ENCODE measurements around the gene ZNF488.

Gene ZNF488

DNA sequence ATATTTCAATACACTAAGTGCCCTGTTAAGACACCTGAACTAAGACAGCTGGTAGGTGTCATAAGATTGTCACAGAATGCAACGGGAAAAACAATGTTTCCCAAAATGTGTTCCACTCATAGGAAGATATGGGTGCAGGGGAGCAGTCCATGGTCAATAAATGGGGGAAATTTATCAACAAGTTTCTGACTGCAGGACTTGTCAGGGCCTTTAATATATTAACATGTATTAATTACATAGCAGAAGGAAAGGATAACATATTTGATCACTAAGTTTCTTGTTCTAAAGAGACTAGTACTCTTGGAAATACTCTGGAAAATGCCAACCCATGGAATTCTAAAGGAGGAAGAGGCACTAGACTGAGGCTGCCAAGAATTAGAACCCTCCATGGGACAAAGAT lies 29.2 kb downstream of the ZNF488 start:
- H3K4me2 ChIP-seq, result no peak overlapping the region
- no peaks in the 10 kb centered on the region for H3K79me2 ChIP-seq (ENCODE audit: insufficient read depth, low read depth)
- H3K4me1 ChIP-seq (ENCODE audit: low read depth, poor library complexity, severe bottlenecking), result no peaks in the 10 kb centered on the region
- TF ChIP-seq, protein P1, sequence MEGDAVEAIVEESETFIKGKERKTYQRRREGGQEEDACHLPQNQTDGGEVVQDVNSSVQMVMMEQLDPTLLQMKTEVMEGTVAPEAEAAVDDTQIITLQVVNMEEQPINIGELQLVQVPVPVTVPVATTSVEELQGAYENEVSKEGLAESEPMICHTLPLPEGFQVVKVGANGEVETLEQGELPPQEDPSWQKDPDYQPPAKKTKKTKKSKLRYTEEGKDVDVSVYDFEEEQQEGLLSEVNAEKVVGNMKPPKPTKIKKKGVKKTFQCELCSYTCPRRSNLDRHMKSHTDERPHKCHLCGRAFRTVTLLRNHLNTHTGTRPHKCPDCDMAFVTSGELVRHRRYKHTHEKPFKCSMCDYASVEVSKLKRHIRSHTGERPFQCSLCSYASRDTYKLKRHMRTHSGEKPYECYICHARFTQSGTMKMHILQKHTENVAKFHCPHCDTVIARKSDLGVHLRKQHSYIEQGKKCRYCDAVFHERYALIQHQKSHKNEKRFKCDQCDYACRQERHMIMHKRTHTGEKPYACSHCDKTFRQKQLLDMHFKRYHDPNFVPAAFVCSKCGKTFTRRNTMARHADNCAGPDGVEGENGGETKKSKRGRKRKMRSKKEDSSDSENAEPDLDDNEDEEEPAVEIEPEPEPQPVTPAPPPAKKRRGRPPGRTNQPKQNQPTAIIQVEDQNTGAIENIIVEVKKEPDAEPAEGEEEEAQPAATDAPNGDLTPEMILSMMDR (conservative IDR thresholded peaks at IDR 0.05; ENCODE audit: low read depth, low read length), result no peak
- H3K27me3 ChIP-seq (ENCODE audit: insufficient read depth, low read depth), result no peaks in the 10 kb centered on the region
- H3K36me3 ChIP-seq (ENCODE audit: insufficient read depth), result no peaks in the 10 kb centered on the region
- no peak overlapping the region for H3K9ac ChIP-seq
- H3K4me3 ChIP-seq (IDR thresholded peaks at IDR 0.05; ENCODE audit: insufficient read depth, low read depth, low read length), result no peak overlapping the region
- H3K27ac ChIP-seq, result no peak overlapping the region
- no peak overlapping the region for H2AFZ ChIP-seq (ENCODE audit: low read depth)
- no peaks in the 10 kb centered on the region for H4K20me1 ChIP-seq (ENCODE audit: insufficient read depth)

- no peak overlapping the region for H3K9ac ChIP-seq
Measured at GRCh38 chr10:47354165-47354564, 29.9 kb downstream of the ZNF488 start.

GRCh38 chr10:47353351-47353750 lies 30.7 kb downstream of the ZNF488 start:
- H3K36me3 ChIP-seq (ENCODE audit: insufficient read depth), result no peaks in the 10 kb centered on the region
- H3K4me1 ChIP-seq (ENCODE audit: low read depth, poor library complexity, severe bottlenecking), result no peaks in the 10 kb centered on the region
- no peak overlapping the region for H3K4me3 ChIP-seq (IDR thresholded peaks at IDR 0.05; ENCODE audit: insufficient read depth, low read depth, low read length)
- no peaks in the 10 kb centered on the region for H4K20me1 ChIP-seq (ENCODE audit: insufficient read depth)
- H3K27ac ChIP-seq, result no peak overlapping the region
- H2AFZ ChIP-seq (ENCODE audit: low read depth), result no peak overlapping the region
- H3K4me2 ChIP-seq, result no peak overlapping the region
- H3K79me2 ChIP-seq (ENCODE audit: insufficient read depth, low read depth), result no peaks in the 10 kb centered on the region
- no peak overlapping the region for H3K9ac ChIP-seq
- no peaks in the 10 kb centered on the region for H3K27me3 ChIP-seq (ENCODE audit: insufficient read depth, low read depth)
- TF ChIP-seq, protein P1 (conservative IDR thresholded peaks at IDR 0.05; ENCODE audit: low read depth, low read length), result no peak

More at GRCh38 chr10:47354165-47354564, 29.9 kb downstream of the ZNF488 start:
- Histone ChIP-seq H3K27ac (no peak overlapping the region), H2AFZ (ENCODE audit: low read depth) (no peak overlapping the region), H4K20me1 (ENCODE audit: insufficient read depth) (no peaks in the 10 kb centered on the region), H3K27me3 (ENCODE audit: insufficient read depth, low read depth) (no peaks in the 10 kb centered on the region), H3K4me2 (no peak overlapping the region), H3K4me1 (ENCODE audit: low read depth, poor library complexity, severe bottlenecking) (no peaks in the 10 kb centered on the region), H3K4me3 (IDR thresholded peaks at IDR 0.05; ENCODE audit: insufficient read depth, low read depth, low read length) (no peak overlapping the region), H3K36me3 (ENCODE audit: insufficient read depth) (no peaks in the 10 kb centered on the region), H3K79me2 (ENCODE audit: insufficient read depth, low read depth) (no peaks in the 10 kb centered on the region)
- TF ChIP-seq, protein P1 (conservative IDR thresholded peaks at IDR 0.05; ENCODE audit: low read depth, low read length), result no peak

GRCh38 chr10:47351899-47352815 lies 31.9 kb downstream of the ZNF488 start:
- Histone ChIP-seq H3K79me2 (ENCODE audit: insufficient read depth, low read depth) (no peaks in the 10 kb centered on the region), H2AFZ (ENCODE audit: low read depth) (no peak overlapping the region), H3K4me2 (no peak overlapping the region), H3K4me3 (IDR thresholded peaks at IDR 0.05; ENCODE audit: insufficient read depth, low read depth, low read length) (no peak overlapping the region), H3K27ac (no peak overlapping the region), H3K4me1 (ENCODE audit: low read depth, poor library complexity, severe bottlenecking) (no peaks in the 10 kb centered on the region), H3K36me3 (ENCODE audit: insufficient read depth) (no peaks in the 10 kb centered on the region), H4K20me1 (ENCODE audit: insufficient read depth) (no peaks in the 10 kb centered on the region), H3K27me3 (ENCODE audit: insufficient read depth, low read depth) (no peaks in the 10 kb centered on the region), H3K9ac (no peak overlapping the region)
- TF ChIP-seq, protein P1 (conservative IDR thresholded peaks at IDR 0.05; ENCODE audit: low read depth, low read length), result no peak
